ENCODE data around the gene MLH3. TPM values are rescaled to one million over a fixed set of nuclear protein-coding genes. Genes with fewer than 3 reads are reported as not detected.
A peak's percentile ranks its signal among the peaks of the same experiment; 100 is the strongest.

Gene MLH3
- total and polyA plus RNA-seq, 2 of the 13 experiments (the other 11 are each of a cell fraction or from before 2014, with no cell fraction given), result 14.4 to 24.8 TPM

DNA sequence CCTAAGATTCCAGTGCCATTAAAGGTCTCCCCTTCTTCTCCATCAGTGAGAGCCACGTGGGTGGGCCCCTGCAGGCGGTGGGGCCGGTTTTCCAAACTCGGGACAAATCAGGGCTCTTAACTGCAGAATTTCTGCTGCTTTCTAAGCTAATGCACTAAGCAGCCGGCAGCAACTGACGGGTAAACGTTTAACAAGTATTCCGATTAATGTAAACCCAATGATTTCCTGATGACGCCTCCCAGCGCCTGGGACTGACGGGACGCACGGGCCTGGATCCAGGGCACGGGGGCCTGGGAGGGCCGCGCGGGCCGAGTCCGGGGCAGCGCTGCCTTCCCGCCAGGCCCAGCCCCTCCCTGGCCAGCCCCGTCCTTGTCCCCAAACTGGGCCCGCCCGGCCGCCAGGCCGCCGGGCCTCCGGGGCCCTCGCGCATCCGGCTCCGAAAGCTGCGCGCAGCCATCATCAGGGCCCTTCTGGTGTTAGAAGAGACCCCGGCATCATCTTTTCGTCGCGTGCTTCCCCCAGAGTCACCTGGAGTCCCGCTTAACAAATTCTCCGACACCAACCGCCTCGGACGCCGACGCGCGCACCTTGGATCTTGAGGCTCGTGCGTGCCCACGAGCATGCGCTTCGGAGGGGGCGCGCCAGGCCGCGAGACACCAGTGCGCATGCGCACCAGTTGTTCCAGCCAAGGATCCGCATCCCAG is at the start of gene MLH3 (continued):
- TF ChIP-seq, protein P1, sequence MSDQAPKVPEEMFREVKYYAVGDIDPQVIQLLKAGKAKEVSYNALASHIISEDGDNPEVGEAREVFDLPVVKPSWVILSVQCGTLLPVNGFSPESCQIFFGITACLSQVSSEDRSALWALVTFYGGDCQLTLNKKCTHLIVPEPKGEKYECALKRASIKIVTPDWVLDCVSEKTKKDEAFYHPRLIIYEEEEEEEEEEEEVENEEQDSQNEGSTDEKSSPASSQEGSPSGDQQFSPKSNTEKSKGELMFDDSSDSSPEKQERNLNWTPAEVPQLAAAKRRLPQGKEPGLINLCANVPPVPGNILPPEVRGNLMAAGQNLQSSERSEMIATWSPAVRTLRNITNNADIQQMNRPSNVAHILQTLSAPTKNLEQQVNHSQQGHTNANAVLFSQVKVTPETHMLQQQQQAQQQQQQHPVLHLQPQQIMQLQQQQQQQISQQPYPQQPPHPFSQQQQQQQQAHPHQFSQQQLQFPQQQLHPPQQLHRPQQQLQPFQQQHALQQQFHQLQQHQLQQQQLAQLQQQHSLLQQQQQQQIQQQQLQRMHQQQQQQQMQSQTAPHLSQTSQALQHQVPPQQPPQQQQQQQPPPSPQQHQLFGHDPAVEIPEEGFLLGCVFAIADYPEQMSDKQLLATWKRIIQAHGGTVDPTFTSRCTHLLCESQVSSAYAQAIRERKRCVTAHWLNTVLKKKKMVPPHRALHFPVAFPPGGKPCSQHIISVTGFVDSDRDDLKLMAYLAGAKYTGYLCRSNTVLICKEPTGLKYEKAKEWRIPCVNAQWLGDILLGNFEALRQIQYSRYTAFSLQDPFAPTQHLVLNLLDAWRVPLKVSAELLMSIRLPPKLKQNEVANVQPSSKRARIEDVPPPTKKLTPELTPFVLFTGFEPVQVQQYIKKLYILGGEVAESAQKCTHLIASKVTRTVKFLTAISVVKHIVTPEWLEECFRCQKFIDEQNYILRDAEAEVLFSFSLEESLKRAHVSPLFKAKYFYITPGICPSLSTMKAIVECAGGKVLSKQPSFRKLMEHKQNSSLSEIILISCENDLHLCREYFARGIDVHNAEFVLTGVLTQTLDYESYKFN (CRISPR knock-in tag; conservative IDR thresholded peaks at IDR 0.05), result 0 out of 2 replicates have a peak, but pooled peaks have one; percentile 18
- TF ChIP-seq ZNF670 (CRISPR knock-in tag; IDR thresholded peaks at IDR 0.05; ENCODE audit: borderline replicate concordance) (no peak), ZNF17 (CRISPR knock-in tag; IDR thresholded peaks at IDR 0.05) (no peak), KDM2A (CRISPR knock-in tag; IDR thresholded peaks at IDR 0.05; ENCODE audit: borderline replicate concordance, low read depth) (peak; percentile 92), ZNF343 (CRISPR knock-in tag; IDR thresholded peaks at IDR 0.05) (0 out of 2 replicates have a peak, but pooled peaks have one; percentile 27), MAFK (conservative IDR thresholded peaks at IDR 0.05 in 1 of 2, IDR thresholded peaks at IDR 0.05 in 1 of 2; ENCODE audit: low read length in 2 of 2) (no peak), GZF1 (CRISPR knock-in tag; IDR thresholded peaks at IDR 0.05) (0 out of 2 replicates have a peak, but pooled peaks have one; percentile 62), ZNF546 (CRISPR knock-in tag; conservative IDR thresholded peaks at IDR 0.05) (no peak), HNF4G (IDR thresholded peaks at IDR 0.05; ENCODE audit: borderline replicate concordance, low read depth, low read length) (no peak), HNF4G (CRISPR knock-in tag; IDR thresholded peaks at IDR 0.05; ENCODE audit: borderline replicate concordance, low read depth) (0 out of 2 replicates have a peak, but pooled peaks have one; percentile 39), NFE2L1 (CRISPR knock-in tag; IDR thresholded peaks at IDR 0.05; ENCODE audit: borderline replicate concordance) (no peak), ZNF781 (CRISPR knock-in tag; IDR thresholded peaks at IDR 0.05; ENCODE audit: borderline replicate concordance, not compliant biosample characterization) (peak; percentile 43), SIN3B (IDR thresholded peaks at IDR 0.05; ENCODE audit: low read length) (no peak), ERF (CRISPR knock-in tag; IDR thresholded peaks at IDR 0.05) (peak; percentile 87), ZNF790 (CRISPR knock-in tag; IDR thresholded peaks at IDR 0.05; ENCODE audit: borderline replicate concordance) (peak; percentile 87; the same call in 1 of the 2 replicates), TCF12 (IDR thresholded peaks at IDR 0.05) (no peak), TCF12 (CRISPR knock-in tag; IDR thresholded peaks at IDR 0.05) (peak; percentile 0; the same call in 1 of the 2 replicates), ZNF232 (CRISPR knock-in tag; IDR thresholded peaks at IDR 0.05; ENCODE audit: borderline replicate concordance) (peak; percentile 94), CHCHD3 (CRISPR knock-in tag; IDR thresholded peaks at IDR 0.05) (peak; percentile 77; the same call in 1 of the 2 replicates)
- TF ChIP-seq, protein P2, sequence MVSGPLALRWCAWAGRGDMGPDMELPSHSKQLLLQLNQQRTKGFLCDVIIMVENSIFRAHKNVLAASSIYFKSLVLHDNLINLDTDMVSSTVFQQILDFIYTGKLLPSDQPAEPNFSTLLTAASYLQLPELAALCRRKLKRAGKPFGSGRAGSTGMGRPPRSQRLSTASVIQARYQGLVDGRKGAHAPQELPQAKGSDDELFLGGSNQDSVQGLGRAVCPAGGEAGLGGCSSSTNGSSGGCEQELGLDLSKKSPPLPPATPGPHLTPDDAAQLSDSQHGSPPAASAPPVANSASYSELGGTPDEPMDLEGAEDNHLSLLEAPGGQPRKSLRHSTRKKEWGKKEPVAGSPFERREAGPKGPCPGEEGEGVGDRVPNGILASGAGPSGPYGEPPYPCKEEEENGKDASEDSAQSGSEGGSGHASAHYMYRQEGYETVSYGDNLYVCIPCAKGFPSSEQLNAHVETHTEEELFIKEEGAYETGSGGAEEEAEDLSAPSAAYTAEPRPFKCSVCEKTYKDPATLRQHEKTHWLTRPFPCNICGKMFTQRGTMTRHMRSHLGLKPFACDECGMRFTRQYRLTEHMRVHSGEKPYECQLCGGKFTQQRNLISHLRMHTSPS (CRISPR knock-in tag; IDR thresholded peaks at IDR 0.05; ENCODE audit: low read depth), result peak; percentile 53; the same call in 1 of the 2 replicates
- TF ChIP-seq, protein P3, sequence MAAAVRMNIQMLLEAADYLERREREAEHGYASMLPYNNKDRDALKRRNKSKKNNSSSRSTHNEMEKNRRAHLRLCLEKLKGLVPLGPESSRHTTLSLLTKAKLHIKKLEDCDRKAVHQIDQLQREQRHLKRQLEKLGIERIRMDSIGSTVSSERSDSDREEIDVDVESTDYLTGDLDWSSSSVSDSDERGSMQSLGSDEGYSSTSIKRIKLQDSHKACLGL (CRISPR knock-in tag; IDR thresholded peaks at IDR 0.05), result peak; percentile 77
- TF ChIP-seq, protein P4, sequence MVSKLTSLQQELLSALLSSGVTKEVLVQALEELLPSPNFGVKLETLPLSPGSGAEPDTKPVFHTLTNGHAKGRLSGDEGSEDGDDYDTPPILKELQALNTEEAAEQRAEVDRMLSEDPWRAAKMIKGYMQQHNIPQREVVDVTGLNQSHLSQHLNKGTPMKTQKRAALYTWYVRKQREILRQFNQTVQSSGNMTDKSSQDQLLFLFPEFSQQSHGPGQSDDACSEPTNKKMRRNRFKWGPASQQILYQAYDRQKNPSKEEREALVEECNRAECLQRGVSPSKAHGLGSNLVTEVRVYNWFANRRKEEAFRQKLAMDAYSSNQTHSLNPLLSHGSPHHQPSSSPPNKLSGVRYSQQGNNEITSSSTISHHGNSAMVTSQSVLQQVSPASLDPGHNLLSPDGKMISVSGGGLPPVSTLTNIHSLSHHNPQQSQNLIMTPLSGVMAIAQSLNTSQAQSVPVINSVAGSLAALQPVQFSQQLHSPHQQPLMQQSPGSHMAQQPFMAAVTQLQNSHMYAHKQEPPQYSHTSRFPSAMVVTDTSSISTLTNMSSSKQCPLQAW (CRISPR knock-in tag; IDR thresholded peaks at IDR 0.05), result no peak

All from HepG2 (cell line).